NCI-H1092 (cell line): ENCODE results near the gene HIPK2.
"Not testable (repeated sequence)": the region's sequence is repeated elsewhere in the genome, so short reads cannot be mapped to it uniquely, and the experiment has no call there.

Source experiments
- DNase-seq: peaks from one replicate; lab custom pipeline; 2025; lab: John Stamatoyannopoulos, UW

The HIPK2 gene

GRCh38 chr7:139671967-139672366 lies 105.8 kb downstream of the HIPK2 start:
- no peak for DNase-seq

DNA sequence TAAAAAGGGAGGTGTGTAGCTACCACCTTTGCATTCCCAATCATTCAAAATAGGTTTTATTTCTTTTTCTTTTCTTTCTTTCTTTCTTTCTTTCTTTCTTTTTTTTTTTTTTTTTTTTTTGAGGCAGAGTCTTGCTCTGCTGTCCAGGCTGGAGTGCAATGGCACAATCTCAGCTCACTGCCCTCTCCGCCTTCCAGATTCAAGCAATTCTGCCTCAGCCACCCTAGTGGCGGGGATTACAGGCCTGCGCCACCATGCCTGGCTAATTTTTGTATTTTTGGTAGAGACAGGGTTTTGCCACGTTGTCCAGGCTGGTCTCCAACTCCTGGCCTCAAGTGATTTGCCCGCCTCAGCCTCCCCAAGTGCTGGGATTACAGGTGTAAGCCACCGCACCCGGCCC lies 107.1 kb downstream of the HIPK2 start:
- DNase-seq, result not testable (repeated sequence)

- no peak for DNase-seq
Observed at GRCh38 chr7:139669106-139670061, 108.4 kb downstream of the HIPK2 start.

DNA sequence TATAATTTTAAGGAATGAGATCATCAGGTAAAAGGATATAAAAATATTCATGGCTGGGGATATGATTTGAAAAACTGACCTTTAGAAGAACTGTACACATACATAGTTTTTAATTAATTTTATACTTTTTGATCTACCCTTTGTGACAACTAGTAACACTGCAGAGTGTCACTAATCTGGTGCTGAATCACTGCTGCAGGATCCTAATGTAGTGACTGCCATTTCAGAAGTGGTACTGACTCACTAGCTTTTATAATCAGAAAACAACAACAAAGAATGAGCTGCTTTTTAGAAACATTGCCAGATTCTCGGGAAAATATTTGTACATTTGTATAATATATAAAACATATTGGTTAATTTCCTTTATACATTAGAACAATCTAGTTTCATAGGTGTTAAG lies 110.4 kb downstream of the HIPK2 start:
- no peak for DNase-seq

GRCh38 chr7:139666501-139666900 lies 111.3 kb downstream of the HIPK2 start:
- DNase-seq, result no peak

DNA sequence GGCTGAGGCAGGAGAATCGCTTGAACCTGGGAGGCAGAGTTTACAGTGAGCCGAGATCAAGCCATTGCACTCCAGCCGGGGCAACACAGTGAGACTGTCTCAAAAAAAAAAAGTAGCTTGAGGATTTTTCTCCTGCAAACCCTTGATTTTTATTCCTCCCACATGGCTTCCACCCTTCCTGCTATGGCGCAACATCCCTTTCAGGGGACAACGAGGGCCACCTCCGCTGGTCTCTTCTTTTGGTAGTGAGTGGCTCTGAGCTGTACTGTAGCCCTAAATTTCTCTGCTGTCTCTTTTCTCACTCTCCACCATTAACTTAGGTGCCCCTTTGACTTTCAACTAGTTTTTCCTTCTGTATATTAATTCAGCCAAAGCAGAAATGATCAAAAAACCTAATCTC lies 113.4 kb downstream of the HIPK2 start:
- DNase-seq, result no peak

DNA sequence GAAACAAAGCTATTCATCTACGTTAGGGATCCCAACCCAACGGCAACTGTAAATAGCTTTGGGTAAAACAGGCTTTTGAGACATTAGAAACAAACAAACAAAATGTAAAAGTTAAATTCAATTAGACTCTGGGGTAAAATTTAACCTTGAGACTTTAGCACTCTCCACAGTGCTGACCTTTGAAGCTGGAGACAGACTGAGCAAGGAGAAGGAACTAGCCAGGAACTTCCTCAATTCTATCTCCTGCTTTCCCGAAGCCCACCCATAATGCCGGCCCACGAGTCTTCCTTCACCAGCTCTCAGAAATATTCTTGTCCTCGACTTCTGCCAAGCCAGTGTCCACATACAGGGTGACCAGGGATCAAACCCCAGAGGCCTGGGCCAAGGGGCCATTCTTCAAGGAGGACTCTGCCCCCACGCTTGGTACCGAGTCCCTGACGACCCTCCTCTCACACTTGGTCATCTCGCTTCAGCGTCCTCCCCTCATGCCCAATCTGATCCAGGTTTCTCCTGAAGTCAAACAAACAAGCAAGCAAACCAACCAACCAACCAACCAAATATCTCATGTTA lies 114.1 kb downstream of the HIPK2 start:
- DNase-seq, result no peak

DNA sequence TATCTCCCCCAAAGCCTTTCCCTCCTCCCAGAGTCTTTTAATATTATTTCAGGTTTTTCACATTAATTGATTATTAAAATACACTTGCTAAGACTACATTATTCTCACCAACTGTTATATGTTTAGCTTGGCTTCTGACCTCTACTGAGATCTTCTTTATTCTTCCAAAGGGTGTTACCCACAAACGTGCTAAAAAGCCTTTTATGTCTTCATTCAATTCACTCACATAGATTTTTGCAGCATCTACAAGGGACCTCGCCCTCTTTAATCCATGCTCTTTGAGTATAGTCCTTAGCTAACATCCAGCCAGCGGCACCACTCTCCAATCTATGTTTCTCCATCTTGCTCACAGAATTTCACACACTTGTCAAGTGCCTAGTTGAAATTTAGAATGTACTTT lies 115.9 kb downstream of the HIPK2 start:
- DNase-seq, result no peak

- DNase-seq, result no peak
Observed at GRCh38 chr7:139661043-139661440, 116.8 kb downstream of the HIPK2 start.

DNA sequence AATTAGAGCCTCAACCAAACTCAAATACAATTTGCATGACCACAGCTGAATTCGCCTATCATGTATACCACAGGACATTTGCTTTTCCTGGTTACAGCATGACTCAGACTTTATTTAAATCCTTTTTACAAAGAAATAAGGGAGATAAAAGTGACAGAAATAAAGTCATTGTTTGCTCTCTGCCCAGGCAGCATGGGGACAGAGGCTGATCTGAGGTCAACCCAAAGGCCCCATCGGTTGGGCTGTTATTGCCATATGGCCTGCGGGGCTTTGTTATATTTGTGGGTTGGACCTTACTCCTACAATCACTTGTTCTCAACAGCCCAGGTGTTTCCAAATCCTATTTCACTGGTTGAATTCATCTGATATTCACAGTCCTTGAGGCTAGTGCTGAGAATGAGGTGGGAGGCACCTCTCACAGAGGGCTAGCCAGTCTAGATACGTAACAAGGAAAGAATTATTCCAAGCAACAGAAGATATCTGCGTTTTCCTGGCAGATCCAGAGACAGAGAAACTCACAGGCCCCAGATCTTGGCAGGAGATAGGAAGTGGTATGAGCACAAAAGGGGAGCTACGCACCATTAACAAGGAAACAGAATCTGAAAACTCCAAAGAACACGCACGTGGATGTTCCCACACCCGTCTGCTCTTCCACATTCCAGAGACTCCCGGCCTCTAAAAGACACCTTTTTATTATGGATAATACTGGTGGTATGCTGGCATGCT lies 117.3 kb downstream of the HIPK2 start:
- no peak for DNase-seq

DNA sequence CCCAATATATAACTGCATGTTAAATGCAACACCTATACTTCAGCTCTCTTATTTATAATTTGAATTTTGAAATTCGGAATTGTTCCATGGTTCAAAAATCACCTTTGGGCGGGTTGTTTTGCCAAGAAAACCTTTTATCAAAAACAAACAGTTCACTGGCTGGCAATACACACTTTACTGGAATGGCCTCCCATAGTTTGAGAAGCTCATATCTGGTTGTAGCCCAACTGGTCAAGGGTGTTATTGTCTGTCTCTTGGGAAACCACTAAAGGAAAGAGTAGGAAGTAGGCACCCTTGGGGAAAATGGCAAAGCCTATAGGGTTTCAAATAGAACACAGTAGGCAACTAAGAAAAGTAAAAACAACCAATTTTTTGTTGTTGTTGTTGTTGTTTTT lies 117.9 kb downstream of the HIPK2 start:
- DNase-seq, result no peak

- no peak for DNase-seq
Observed at GRCh38 chr7:139658908-139659675, 118.7 kb downstream of the HIPK2 start.

- DNase-seq, result no peak
Observed at GRCh38 chr7:139658296-139658695, 119.5 kb downstream of the HIPK2 start.

GRCh38 chr7:139657725-139658124 lies 120.1 kb downstream of the HIPK2 start:
- DNase-seq, result no peak

GRCh38 chr7:139656387-139656786 lies 121.4 kb downstream of the HIPK2 start:
- no peak for DNase-seq

DNA sequence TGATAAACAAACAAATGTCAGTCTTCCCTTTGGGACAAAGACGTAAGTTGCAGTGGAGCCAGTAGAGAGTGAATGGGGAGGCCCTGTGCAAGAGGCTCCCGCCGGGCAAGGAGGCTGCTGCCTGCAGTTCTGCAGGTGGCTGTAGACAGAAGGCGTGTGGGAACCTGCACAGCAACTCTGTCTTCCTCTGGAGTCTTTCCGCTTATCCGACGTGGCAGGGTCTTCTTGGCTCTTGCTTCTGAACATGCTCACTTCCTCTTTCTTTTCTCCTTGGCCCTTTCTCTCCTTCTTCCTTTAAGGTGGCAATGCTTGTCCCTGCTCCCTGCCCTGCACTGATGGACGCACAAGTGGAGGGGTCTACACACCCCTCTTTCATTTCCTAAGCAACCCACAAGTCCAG lies 122.5 kb downstream of the HIPK2 start:
- DNase-seq, result no peak

DNA sequence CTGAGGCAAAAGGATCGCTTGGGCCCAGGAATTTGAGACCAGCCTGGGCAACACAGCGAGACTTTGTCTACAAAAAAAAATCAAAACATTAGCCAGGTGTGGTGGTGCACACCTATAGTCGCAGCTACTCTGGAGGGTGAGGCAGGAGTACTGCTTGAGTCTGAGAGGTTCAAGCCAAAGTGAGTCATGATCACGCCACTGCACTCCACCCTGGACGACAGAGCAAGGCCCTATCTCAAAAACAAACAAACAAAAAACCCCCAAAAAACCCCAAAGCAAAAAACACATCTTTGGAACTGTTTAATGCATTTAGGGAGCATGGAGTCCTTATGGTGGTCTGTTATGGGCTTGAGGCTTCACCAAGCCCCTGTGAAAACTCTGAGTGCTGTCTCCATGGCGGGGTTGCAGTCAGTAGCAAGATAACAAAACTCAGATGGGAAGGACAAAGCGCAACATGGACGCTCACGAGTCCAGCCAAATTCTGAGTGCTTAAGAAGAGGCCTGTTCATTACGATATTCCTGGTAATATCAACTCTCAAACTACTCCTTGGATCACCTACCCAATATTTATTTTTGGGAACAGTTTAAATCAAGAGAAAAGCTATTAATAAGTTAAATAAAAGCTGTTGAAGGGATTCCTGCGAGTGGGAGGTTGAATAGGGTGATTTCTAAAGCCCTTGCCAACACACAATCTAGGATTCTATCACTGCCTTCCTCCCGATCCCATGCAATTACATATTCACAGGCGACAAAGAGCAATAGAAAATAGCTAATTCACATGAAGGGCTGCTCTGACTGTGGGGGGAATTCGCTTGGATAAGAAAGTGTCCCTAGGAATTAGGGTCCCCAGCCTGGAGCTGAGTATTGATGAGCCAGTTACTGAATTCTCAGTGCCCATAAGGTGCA lies 123.3 kb downstream of the HIPK2 start:
- no peak for DNase-seq

- DNase-seq, result no peak
Observed at GRCh38 chr7:139651914-139652313, 125.9 kb downstream of the HIPK2 start.

GRCh38 chr7:139651308-139651707 lies 126.5 kb downstream of the HIPK2 start:
- no peak for DNase-seq

GRCh38 chr7:139650429-139651100 lies 127.2 kb downstream of the HIPK2 start:
- no peak for DNase-seq
